NOMO-1 treated with DMSO at 0.1 percent for 48 hours (cell line): Measurements from ENCODE around the gene TENM3.

Source experiments
- DNase-seq: peaks from one replicate; lab custom pipeline; 2025; ENCODE audit not compliant: unreplicated experiment; lab: John Stamatoyannopoulos, UW

TENM3 gene

DNA sequence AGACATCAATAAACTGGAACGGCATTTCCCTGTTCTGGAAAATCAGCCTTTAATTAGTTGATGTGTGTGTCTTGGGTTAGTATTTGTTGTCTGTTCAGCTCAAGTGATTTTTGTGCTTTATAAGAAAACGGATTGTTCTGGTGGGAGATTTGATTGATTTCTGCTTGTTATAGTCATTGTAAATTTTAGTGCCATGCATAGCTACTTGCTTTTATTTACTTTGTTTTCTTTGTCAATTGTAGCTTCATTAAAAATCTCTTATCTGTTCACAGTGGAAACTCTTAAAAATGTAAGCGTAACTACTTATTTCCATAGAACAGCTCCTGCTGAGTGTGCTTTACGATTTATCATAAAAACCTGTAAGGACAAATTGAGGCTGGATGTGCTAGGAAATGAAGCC lies 253.2 kb downstream of the TENM3 start:
- DNase-seq = no peak

- DNase-seq = no peak
These were observed 258.9 kb downstream of the TENM3 start for GRCh38 chr4:182502064-182502463.

DNA sequence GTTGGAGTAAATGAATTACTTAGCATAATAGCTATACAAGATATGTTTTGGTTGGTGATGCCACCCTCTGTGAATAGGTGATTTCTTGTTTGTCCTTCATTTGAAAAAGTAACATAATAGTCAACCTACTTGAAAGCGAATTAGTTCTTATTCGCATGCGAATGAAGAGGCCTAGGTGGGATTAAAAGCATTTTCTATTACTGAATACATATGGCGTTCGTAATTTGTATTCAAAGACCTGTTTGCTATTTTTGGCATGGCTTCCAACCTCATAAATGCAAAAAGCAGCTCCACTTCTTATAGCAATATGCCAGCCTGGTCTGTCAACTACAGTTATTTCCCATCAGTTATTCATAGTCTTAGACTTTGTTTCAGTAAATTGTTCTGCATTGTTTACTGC lies 261.3 kb downstream of the TENM3 start:
- DNase-seq = no peak

DNA sequence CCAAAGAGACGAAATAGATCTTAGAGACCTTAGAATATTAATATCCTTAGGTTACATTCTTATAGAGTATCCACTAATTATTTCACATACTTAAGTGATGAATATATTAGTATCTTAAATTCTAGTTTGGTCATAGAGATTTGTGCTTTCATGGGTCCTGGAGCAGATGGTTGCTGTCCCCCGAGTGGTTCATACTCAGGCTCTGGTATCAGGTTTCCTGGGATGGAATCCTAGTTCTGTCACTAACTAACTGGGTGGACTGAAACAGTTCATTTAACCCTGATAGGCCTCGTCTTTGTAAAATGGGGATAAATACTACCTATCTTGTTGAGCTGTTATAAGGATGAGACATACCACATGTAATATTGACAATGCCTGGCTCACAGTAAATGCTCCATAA lies 264.6 kb downstream of the TENM3 start:
- DNase-seq = no peak

DNA sequence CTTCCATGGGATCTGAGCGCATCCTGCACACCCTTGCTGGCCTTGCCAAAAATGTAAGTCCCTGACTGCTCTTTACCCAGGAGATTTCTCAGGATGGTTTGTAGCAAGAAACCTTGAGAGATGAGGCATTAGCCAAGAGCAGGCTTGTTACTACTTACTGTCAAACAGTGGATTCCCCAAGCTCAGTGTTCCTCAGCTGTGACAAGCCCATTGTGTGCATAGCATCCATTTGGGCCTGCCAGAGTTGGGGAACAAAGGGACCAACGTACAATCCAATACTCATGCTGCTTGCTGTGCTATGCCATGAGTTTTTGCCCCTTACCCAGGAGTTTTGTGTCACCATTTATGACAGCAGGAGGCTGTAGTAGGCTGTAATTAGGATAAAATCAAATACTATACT lies 267.6 kb downstream of the TENM3 start:
- DNase-seq = no peak

- no peak for DNase-seq
These were observed 270.5 kb downstream of the TENM3 start for GRCh38 chr4:182513587-182514291.

GRCh38 chr4:182518421-182518820 lies 275.2 kb downstream of the TENM3 start:
- DNase-seq = no peak

DNA sequence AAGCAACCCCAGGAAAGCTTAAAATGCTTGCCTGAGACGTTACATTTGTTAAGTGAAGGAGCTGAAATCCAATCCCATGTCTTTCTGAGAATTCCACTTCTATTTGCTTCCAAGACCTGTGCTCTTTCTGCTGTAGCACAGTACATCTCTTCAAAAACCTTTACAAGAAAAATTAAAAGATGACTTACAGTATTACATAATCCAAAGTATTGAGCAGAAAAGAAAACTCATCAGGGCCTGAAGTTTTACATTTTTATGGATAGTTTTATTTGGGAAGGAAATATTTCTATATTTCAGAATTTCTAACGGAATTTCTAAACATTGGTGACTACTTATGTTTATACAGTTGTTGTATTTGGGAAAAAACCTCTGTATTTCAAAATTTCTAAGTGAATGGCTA lies 276.3 kb downstream of the TENM3 start:
- DNase-seq = no peak

DNA sequence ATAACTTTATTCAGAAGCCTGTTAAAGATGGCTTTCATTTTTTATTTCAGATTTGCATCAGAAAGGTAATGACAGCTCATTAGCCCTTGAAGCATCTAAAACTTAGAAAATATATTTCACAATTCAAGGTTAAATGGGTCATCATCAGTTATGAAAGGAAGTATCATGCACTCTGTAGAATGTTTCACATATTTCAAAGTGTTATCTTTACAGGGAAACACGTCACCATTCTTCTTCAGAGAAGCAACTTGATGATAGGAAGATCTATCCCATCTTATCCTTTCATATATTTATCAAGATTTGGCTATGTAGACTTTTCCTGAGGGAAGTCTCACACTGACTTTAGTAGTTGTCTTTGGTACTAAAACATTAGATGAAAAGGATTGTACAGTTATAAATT lies 277.8 kb downstream of the TENM3 start:
- no peak for DNase-seq

GRCh38 chr4:182528819-182529218 lies 285.6 kb downstream of the TENM3 start:
- DNase-seq = no peak

DNA sequence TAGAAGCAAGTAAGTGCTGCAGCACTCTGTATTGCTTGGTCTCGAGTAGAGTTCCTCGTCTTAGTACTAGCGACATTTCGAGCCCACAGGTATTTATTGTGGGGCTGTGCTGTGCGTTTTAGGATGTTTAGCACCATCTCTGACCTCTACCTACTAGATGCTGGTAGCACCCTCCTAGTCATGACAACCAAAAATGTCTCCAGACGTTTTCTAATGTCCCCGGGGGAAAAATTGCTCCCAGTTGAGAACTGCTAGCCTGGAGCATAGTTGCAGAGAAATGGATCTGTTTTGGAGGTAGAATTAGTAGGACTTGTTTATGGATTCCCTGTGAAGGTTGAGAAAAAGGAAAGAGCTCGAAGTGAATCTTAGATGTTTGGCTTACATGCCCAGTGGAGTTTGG lies 287.2 kb downstream of the TENM3 start:
- DNase-seq = no peak

- no peak for DNase-seq
These were observed 288.5 kb downstream of the TENM3 start for GRCh38 chr4:182531555-182532162.

DNA sequence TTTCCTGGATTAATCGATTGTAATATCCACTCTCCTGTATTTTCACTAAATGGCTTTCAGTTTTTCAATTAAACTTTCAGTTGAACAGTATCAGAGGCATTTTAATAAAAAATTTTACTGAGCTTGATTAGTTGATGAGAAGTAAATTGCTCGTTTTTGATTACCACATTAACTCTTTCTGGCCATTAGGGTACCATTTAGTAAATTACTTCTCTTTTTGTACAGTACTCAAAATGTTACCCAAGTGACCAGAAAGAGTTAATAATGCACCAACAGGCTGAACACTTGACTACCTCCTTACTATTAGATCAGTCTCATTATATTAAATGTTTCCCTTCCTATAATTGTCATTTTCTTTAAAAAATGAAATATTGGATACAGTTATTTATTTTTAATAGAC lies 289.2 kb downstream of the TENM3 start:
- DNase-seq = no peak

- DNase-seq = no peak
These were observed 290.8 kb downstream of the TENM3 start for GRCh38 chr4:182533964-182534363.

DNA sequence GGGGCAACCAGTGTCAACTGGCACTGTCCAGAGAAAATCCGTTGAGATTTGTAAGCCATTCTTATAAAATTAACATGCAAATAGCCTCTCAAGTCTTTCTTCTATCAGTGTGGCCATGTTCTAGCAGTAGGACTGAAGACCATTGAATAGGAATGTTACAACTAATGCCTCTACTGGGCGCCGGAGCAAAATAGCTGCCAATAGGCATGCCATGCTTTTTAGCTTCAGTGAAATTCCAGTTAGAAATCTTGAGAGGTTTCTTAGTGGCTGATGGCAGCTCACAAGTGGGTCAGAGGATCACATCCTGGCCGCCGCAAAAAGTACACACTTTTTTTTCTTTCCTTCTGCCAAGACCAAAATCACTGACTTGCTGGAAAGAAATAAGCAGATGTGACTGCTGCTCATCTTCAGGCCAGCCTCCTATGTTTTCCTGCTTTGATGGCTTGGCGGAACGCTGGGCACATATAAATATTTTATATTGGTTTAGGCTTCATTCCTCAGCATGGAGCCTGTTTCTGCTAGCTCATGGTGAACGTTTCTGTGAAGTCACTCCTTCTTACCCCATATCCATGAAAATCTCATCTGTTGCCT lies 293.1 kb downstream of the TENM3 start:
- no peak for DNase-seq

DNA sequence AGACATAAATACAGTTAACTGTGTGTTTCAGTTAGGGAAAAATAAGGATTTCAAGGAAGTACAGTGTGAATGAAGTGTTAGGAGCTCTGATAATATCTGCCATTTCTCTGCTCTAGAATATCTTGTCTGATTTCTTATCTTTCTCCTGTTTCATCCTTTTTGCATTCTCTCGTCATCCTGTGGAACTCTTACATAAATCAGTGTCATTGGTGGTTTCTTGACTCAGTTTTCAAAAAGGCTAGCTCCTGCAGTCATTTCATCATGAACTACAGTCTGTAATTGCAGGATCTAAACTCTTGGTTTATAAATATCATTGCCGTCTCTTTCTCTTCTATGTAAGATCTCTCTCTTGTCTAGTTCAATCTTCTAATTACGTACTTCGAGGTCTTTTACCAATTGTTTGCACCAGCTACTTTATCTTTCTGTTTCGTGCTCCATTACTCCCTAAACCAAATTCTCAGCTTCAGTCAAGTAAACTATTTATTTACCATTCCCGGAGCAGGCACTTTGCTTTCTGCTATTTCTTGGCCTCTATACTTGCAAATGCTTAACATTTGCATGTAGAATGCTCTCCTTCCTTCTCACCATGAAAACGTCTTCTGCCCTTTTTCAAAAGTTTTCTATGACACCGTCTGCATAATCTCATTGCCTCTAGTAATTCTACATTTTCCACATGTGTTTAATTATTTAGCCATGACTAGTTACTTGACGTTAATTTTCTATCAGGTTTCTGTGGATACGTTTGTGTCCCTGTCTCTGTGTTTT lies 294.0 kb downstream of the TENM3 start:
- DNase-seq = no peak

DNA sequence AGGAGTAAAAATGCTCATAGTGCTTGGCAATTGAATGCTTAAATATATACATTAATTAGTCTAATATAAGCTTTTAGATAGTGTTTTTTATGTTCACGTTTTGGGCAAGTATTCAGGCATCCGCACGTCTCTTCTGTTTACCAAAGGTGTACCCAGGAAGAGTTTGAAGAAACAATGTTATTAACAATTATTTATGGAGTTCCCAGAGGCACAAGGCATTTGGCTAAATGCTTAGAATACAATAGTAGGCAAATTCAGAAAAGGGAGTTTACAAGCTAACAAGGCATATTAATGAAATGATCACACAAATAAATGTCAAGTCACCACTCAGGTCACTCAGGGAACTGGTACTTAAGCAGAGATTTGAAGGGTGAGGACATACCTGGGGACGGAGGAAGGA lies 294.8 kb downstream of the TENM3 start:
- DNase-seq = no peak

GRCh38 chr4:182540496-182540895 lies 297.3 kb downstream of the TENM3 start:
- no peak for DNase-seq

DNA sequence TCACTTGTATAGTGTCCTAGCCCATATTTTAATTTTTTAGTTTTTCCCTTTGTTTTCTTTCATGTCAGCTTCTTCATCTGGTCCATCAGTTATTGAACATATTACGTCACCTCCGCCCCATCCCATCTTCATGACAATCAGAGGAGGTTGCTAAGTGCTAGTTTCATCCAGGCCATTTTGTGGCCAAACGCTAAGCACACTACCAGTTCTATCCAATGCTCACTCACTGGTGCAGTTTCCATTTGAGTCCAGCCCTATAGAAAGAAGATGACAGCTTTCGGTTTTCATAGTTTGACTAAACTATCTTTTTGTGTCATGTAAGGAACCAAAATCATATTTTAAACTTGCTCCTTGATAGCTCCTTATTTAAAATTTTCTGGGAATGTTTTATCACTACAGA lies 304.2 kb downstream of the TENM3 start:
- no peak for DNase-seq

GRCh38 chr4:182548156-182548555 lies 305.0 kb downstream of the TENM3 start:
- no peak for DNase-seq

GRCh38 chr4:182549356-182549755 lies 306.2 kb downstream of the TENM3 start:
- no peak for DNase-seq

DNA sequence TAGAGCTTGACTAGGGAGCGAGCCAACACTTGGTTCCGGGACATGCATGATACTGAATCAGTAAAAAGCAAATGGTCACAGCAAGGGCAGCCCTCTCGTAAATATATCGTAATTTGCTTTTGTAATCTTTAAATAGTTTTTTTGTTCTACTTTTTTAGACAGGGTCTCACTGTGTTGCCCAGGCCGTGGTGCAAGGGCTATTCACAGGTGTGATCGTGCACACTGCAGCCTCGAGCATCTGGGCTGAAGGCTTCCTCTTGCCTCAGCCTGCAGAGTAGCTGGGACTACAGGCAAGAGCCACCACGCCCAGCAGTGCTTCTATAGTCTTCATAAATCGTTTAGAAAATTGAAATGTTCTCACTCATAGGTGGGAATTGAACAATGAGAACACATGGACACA lies 309.7 kb downstream of the TENM3 start:
- no peak for DNase-seq
